SKM-1 (cell line): ENCODE results near the gene PRKCE.
"Not testable (repeated sequence)": the region's sequence is repeated elsewhere in the genome, so short reads cannot be mapped to it uniquely, and the experiment has no call there.

Experiments
- DNase-seq: peaks from one replicate; lab custom pipeline; 2025; ENCODE audit not compliant: unreplicated experiment; lab: John Stamatoyannopoulos, UW

PRKCE gene

DNA sequence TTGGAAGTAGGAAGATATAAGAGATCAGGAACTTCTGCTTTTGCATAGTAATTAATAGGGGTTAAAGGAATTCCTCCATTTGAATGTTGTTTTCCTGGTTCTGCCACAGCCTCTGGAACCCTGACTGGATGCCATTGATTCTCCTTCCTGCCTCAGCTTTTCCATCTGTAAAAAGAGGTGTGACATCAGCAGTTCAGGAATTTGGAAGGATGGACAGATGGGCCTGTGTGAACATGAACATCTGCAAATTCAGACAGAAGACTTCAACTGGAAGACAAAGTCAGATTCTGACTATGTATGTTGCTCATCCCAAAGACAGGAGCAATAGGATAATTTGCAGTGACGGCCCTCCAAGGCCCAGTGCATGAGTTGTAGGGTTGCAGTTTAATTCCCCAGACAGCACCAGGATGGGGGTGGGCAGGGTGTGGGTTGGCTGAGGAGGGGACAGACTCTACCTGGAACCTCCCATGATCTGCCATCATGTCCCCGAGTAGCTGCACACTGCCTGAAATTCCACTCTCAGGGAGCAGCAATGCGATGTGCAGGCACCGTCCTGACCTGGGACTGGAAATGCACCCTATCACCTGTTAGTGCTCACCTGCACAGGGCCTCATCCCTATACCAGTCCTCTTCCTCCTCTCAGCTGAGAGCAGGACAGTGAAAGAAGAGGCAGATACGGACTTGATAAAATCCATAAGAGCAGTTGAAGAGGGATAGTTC, 546.8 kb downstream of the PRKCE start:
- no peak for DNase-seq

DNA sequence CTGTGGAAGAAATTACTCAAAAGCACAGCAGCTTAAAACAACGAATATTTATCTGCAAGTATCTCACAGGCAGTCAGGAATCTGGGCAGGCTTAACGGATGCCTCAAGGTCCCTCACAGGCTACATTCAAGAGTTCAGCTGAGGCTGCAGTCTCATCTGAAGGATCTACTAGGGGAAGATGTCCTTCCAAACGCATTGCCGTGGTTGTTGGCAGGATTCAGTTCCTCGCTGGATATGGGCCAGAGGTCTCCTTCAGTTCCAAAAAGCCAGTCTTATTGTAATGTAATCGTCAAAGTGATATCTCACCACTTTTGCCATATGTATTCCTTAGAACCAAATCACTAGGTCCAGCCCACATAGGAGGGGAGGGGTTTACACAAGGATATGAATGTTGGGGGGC, 547.5 kb downstream of the PRKCE start:
- no peak for DNase-seq

DNA sequence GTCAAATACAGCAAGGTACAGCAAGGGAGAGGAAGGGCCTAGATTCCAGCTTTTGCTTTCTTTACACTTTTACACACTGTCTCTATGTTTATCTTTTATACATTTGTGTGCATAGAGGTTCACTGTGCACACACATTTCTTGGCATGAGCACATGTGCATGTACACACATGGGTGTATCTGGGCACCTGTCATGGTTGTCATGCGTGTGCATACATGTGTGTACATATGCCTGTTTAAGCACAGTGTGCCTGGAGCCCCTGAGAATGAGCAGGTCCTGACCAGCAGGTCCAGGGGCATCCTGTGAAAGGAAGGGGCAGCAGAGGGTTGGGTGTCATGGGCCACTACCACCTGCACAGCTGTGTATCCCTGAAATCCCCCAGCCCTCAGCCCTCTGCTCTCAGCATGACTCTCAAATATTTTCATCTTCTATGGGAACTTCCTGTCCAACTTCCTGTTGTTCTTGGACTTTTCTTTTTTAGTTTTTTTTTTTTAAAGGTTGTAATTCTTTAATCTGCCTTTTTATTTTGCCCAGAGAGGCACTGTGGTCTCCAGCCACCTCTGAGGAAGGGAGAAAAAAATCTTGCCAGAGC, 548.7 kb downstream of the PRKCE start:
- DNase-seq: no peak

DNA sequence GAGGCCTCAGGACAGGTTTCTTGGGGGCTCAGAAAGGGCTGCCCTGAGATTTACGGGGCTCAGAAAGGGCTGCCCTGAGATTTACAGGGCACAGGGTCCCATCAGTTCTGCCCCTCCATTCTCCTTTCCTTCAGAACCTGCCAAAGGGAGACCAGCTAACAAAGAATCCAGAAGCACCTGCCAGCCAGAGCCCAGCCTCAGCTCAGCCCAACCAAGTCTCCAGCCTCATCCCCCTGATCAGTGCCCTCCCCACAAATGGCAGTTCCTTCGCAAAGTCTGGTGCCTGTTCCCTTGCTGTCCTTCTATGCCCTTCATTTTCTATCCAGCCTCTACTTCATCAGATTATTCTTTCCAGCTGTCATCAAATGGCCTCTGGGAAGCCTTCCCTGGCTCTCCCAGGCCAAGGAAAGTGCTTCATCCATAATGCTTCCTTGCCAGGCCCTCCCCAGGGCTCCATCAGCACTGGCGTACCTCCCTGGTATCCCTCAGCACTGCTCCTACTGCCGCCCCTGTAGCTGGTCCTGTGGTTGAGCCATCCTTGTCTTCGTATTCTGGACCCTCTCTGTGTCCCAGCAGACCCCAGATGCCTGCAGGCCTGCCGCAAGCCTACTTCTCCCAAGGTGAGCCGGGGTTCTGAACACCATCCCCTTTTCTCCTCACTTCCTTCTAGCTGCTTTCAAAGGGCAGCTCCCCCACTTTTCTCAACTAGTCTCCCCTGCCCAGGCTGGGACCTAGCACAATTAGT, 549.6 kb downstream of the PRKCE start:
- DNase-seq: no peak

DNA sequence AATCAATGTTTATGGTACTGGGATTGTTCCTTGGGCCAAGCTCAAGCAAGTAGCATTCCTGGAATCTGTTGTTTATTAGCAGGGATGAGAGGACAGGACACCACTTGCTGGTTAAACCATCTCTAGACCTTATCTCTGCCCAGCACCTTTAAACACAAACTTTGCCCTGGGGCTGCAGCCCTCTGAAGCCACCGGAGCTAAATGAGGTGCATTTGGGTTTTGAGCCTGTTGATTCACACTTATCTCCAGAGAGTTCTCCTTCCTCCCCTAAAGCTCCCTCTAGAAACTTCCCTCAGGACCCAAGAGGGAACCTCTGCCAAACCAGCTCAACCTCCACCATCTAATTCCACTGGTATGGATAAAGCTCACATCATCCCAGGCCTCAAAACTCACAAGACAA, 551.0 kb downstream of the PRKCE start:
- no peak for DNase-seq

DNA sequence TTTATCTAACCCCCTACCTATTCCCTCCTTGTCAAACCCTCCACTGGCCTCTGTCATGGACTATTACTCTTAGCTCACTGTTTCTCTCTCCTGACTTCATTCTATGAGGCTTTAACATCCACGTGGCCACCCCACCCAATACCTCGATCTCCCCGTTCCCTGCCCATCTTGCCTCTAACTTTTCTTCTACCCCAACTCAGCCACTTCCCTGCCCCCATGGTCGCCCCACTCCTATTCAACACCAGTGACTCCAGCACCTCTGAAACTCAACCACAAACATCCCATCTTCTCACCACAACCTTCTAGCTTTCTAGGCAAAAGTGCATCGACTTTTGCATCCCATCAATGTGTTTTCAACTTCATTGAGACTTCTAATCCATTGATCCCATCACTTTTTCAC, 551.5 kb downstream of the PRKCE start:
- no peak for DNase-seq

DNA sequence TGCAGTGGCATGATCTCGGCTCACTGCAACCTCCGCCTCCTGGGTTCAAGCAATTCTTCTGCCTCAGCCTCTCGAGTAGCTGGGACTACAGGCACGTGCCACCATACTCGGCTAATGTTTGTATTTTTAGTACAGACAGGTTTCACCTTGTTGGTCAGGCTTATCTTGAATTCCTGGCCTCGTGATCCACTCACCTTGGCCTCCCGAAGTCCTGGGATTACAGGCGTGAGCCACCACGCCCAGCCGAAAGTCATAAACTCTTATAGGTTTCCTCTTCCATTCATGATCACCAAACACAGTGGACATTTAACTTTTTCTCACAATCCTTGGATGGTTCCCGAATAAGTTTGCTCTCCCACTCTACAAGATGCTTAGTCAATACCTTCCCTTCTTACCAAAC, 552.2 kb downstream of the PRKCE start:
- DNase-seq: not testable (repeated sequence)

DNA sequence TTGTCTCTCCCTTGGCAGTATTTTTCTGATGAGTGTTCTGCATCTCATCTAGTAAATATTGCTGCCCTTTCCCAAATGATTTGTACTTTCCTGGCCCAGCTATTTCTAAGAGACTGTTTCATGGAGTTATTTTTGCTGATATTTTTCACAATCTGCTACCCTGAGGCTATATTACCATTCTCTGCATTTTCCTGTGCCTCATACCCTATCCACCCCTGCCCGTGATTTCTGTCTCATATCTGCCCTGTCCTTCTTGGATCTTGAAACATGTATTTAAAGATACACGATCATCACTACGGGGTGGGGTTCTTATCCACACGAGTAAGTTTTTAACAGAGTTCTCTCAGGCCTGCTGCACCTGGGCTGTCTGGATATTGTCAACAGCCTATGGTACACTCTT, 556.1 kb downstream of the PRKCE start:
- no peak for DNase-seq

DNA sequence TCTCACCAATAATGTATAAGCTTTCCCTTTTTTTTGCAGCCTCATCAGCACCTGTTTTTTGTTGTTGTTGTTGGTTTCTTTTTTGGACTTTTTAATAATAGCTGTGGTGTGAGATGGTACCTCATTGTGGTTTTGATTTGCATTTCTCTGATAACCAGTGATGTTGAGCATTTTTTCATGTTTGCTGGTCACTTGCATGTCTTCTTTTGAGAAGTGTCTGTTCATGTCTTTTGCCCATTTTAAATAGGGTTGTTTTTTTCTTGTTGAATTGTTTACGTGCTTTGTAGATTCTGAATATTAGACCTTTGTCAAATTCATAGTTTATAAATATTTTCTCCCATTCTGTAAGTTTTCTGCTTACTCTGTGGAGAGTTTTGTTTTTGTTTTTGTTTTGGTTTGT, 557.3 kb downstream of the PRKCE start:
- DNase-seq: no peak

DNA sequence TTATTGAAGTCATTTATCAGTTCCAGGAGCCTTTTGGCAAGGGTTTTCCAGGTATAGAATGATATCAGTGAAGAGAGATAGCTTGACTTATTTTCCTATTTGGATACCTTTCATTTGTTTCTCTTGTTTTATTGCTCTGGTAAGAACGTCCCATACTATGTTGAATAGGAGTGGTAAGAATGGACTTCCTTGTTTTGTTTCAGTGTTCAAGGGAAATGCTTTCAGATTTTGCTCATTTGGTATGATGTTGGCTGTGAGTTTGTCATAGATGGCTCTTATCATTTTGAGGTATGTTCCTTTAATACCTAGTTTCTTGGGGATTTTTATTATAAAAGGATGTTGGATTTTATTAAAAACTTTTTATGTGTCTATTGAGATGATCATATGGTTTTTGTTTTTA, 558.6 kb downstream of the PRKCE start:
- no peak for DNase-seq

DNA sequence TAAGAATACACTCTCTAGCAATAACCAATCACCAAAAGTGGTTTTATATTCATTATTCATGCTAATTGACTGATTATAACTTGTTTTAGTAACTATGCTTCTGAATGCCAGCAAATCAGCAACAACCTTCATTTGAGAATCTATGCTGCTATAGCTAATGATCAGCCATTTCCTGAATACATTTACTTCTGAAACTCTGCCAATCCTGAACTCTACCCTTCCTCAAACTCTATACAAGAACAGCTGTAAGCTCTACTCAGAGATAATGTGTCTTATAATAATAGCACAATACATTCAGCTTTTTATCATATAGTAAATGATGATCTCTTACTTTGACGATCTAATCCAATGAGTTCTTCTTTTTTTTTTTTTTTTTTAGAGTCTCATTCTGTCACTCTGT, 560.0 kb downstream of the PRKCE start:
- DNase-seq: no peak

DNA sequence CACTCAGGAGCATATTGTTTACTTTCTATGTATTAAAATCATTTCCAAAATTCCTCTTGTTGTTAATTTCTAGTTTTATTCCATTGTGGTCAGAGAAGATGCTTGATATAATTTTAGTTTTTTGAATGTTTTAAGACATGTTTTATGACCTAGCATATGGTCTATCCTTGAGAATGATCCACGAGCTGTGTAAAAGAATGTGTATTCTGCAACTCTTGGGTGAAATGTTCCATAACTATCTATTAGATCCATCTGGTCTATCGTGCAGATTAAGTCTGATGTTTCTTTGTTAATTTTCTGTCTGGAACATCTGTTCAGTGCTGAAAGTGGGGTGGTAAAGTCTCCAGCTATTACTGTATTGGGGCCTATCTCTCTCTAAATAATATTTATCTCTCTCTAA, 562.4 kb downstream of the PRKCE start:
- no peak for DNase-seq

DNA sequence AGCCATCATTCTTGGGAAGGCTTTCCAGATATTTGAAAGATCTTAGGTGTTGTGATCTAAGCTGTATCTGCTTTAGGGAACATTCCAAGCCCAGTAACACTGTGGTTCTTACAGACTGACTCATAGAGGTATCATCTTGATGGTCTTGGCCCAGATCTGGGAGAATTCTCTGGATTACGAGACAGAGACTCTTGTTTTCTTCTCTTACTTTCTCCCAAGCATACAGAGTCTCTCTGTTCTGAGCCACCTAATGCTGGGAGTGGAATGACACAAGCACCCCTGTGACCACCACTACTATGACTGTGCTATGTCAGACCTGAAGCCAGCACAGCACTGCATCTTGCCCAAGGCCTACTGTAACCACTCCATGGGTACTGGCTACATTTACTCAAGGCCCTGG, 564.7 kb downstream of the PRKCE start:
- no peak for DNase-seq

DNA sequence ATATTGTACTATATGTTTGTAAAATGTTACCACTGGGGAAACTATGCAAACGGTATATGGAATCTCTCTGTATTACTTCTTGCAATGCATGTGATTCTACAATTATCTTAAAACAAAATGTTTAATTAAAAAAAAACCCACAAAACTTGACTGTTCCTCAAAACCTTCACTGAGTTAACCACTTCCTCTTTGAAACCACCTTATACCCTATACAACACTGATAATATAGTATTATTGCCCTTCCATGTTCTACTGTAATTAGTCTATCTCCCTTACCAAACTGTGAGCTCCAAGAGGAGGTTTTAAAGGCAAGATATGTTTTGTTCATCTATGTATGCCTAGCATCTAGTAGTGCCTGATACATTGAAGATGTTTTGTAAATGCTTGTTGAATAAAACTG, 572.0 kb downstream of the PRKCE start:
- DNase-seq: not testable (repeated sequence)

DNA sequence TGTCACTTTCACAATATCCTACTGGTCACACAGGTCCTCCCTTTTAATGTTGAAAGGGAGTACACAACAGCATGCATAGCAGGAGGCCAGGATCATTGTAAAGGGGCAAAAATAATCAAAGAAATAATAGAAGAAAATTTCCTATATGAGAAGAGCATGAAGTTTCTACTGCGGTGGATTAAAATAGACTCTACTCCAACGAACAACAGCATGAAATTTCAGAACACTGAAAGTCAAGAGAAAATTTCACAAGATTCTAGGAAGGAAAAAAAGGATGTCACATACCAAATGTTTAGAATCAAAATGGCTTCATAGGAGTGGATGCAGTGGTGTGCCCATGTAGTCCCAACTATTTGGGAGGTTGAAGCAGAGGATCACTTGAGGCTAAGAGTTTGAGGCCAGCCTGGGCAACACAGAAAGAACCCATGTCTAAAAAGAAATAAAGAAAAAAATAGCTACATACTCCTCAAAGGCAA, 573.7 kb downstream of the PRKCE start:
- DNase-seq: no peak

DNA sequence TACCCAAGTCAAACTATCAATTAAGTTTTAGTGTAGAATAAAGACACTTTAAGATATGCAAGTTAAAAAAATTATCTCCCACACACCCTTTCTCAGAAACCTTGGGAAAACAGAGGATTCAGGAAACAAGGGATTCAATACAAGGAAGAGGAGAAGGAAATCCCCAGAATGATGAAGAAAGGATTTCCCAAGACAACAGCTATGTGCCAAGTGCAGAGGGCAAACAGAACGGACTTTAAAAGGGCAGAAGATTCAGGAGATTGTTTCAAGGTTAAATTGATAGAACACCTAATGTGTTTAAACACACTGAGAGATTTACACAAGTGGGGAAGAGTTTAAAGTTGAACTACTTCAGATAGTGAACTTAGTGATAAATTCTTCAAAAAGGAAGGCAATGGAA, 574.3 kb downstream of the PRKCE start:
- no peak for DNase-seq

DNA sequence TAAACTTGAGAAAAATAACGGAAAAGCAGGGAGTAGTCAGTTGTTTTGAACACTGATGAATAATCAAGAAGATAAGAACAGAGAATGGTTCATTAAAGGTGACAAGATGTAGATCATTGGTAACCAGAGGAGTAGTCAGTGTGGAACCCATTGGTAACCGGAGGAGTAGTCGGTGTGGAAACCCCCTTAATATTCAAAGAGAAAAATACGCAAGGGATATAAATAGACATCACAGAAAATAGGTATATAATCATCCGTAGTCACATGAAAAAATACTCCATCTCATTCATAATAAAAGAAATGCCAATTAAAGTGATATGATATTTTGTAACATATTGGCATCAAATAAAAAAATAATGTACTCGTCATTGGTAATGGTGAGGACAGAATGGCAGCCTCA, 575.1 kb downstream of the PRKCE start:
- no peak for DNase-seq

DNA sequence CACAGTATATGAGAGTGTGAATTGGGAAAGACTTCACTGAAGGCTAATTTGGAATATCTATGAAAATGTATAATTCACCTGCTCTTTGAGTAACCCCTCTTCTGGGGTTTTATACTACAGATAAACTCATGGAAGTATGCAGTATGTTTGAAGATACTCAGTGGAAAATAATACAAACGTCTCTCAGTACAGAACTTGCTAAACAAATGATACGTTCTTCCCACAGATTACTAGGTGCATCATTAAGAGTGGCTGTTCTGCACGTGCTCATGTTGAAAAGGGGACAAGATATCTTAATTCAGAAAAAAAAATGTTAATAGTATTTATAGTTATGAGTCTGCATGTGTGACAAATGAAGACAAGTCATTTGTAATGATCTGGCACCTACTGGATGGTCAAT, 575.5 kb downstream of the PRKCE start:
- no peak for DNase-seq

DNA sequence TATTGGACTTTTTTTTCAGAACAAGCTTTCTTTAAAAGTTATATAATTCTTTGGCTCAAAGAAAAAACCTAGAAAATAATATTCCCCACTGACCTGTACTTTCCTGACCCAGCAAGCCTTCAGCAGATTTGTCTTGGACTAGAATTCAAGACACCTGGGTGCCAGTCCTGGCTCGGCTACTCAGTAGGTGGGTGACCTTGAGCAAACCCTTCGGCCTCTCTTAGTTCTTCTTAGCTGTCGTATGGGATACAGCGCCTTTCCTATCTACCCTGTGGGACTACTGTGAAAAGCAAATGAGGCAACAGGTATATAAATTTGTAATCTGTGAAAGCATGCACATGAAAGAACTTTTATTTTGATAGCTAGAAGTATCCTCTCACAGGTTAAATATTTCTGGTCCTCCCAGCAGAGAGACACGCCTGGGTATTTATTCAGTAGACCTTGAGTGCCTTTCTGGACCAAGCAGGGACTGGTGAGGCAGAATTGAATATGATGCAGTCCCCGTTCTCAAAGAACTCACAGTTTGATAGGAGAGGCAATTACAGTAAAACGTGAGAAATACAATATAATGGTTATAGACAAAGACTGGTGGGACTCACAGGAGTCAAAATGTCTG, 576.3 kb downstream of the PRKCE start:
- no peak for DNase-seq

DNA sequence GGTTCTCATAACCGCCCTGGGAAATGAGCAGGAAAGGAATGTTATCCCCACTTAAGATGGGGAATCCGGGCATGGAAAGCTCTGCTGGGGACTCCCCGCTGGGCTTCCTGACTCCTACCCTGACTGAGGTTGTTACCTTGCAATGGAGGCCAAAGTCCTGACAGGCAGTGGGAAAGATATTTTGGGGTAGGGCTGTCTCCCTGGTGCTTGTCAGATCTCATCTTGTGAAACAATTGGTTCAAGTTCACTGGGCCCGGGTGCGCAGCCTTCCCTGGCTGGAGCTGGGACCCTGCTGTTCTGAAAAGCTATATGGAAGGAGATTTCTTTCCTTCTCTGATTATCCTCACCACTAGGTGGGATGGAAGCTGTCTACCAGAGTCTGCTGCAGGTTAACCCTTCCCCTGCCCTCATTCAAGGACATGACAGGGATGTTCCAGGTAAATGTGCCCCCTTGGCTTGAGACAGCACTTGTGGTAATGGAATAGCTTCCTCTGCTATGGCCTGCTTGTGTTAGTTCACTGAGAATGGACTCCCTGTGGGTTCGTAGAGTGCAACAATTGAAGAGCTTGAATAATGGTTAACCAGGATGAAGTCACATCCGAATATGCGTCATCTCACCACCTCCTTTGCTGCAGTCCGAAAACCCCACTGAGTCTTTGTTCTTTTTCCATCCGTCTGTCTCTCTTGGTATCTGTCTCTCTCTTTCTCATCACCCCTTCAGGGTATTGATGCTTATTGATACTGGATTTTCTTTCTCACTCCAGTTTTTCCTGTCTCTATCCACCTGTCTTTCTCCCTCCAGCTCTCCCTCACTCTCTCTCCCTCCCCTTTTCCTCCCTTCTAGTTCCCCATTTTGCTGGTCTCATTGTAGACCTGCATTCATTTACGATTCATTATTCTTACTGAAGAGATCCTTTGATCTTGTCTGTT, 577.9 kb downstream of the PRKCE start:
- DNase-seq: no peak

DNA sequence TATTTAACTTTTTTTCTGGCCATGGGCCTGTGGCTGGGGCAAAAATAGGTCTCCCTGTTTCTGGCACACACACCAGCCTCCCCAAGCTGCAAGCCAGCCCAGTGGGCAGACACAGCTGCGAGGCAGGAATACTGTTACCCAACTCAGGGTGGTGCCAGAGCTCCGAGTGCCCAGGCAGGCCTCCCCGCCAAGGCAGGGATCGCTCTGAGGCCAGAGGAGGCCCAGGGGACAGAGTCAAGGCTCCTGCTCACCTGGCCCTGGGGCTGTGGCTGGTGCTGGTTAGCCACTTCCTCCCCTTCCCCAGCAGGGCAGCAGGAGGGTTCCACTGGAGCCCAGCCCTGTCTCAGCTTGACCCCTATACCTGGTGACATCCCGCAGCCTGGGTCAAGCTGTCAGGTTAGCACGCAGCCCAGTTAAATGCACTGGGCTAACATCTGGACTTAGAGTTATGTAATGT, 578.7 kb downstream of the PRKCE start:
- no peak for DNase-seq
